GM21367 (cell line): ENCODE results near the gene RAD51D.
"Not testable (repeated sequence)": the region's sequence is repeated elsewhere in the genome, so short reads cannot be mapped to it uniquely, and the experiment has no call there.

ENCODE experiments used
- ATAC-seq: cut with Tn5 transposase; IDR thresholded peaks from one replicate; pipeline ENCODE4 v1.9.1; 2021; ENCODE audit not compliant: unreplicated experiment

The RAD51D gene

GRCh38 chr17:35069311-35069710, 50.3 kb downstream of the RAD51D start:
- no peak for ATAC-seq

GRCh38 chr17:35068249-35068648, 51.4 kb downstream of the RAD51D start:
- ATAC-seq: no peak

GRCh38 chr17:35065880-35066279, 53.8 kb downstream of the RAD51D start:
- ATAC-seq: no peak

- no peak for ATAC-seq
These were observed 55.0 kb downstream of the RAD51D start for GRCh38 chr17:35064516-35065215.

- ATAC-seq: peak; percentile 87
These were observed 56.0 kb downstream of the RAD51D start, which contains the start of gene RFFL for GRCh38 chr17:35063514-35064223. Gene RFFL (minus strand): TSS chr17:35063707. CDS start chr17:35026553, 37,154 bp downstream.

- ATAC-seq: no peak
These were observed 57.4 kb downstream of the RAD51D start for GRCh38 chr17:35062308-35062707.

- no peak for ATAC-seq
These were observed 62.2 kb downstream of the RAD51D start for GRCh38 chr17:35057332-35057915.

GRCh38 chr17:35056013-35056412, 63.6 kb downstream of the RAD51D start:
- no peak for ATAC-seq

GRCh38 chr17:35053204-35053603, 66.5 kb downstream of the RAD51D start:
- no peak for ATAC-seq

GRCh38 chr17:35052780-35053179, 66.9 kb downstream of the RAD51D start:
- ATAC-seq: no peak

- ATAC-seq: no peak
These were observed 67.4 kb downstream of the RAD51D start for GRCh38 chr17:35052241-35052610.

- no peak for ATAC-seq
These were observed 68.0 kb downstream of the RAD51D start for GRCh38 chr17:35051579-35052240.

- ATAC-seq: no peak
These were observed 68.5 kb downstream of the RAD51D start for GRCh38 chr17:35051183-35051578.

- no peak for ATAC-seq
These were observed 69.5 kb downstream of the RAD51D start for GRCh38 chr17:35050170-35050569.

GRCh38 chr17:35048685-35049379, 70.8 kb downstream of the RAD51D start:
- ATAC-seq: no peak

- ATAC-seq: no peak
These were observed 72.8 kb downstream of the RAD51D start for GRCh38 chr17:35046740-35047283.

- ATAC-seq: no peak
These were observed 73.4 kb downstream of the RAD51D start for GRCh38 chr17:35046245-35046644.

- not testable (repeated sequence) for ATAC-seq
These were observed 74.1 kb downstream of the RAD51D start for GRCh38 chr17:35045458-35045979.

- no peak for ATAC-seq
These were observed 75.5 kb downstream of the RAD51D start for GRCh38 chr17:35044181-35044580.
